NCI-H146 treated with DMSO at 0.1 percent for 48 hours (cell line): ENCODE measurements around the gene DOK4.
"Not testable (repeated sequence)": the region's sequence is repeated elsewhere in the genome, so short reads cannot be mapped to it uniquely, and the experiment has no call there.

Experiments used
- DNase-seq: peaks from one replicate; lab custom pipeline; 2025; ENCODE audit not compliant: unreplicated experiment; lab: John Stamatoyannopoulos, UW

DOK4 gene

DNA sequence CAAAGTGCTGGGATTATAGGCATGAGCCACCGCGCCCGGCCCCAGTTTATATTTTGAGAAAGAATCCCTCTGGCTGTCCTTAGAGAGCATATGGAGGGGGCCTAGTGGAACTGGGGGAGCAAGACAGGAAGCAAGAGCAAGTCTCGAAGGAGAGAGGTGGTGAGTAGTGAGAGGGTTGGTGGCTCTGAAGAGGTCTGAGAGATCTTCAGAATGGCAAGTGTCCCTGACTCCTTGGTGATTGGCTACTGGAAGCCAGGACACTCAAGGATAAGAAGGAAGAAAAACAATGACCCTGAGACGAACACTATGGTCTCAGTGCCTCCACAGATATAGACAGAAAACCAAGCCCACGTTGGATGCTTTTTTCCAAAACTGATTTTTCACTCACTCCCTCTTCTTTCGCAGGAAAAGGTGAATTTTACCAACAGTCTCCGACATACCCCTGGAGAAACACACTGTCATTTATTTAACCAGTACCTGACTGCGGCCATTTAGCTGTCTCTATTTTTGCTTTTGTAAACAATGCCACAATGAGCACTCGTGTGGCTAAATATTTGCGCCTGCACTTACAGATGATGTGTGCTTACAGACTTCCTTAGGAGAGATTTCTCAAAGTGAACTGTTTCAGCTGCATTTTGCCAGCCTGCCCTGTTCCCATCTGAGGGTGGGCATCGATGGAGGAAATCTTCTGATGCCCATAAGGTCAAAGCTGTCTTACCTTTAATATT lies 15.9 kb upstream of the DOK4 start:
- no peak for DNase-seq

DNA sequence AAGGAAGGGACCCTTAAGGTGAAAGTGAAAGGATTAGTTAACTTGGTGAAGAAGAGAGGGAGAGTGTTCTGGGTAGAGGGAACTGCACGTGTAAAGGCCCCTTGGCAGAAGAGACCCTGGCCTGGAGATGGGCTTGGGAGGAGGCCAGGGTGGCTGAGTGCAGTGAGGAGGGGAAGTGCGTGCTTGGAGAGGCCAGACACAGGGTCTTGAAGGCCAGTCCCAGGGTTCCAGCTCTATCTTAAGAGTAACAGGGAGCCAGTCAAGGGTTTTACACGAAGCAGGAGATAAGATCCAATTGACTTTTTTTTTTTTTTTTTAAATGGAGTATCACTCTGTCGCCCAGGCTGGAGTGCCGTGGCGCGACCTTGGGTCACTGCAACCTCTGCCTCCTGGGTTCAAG lies 15.2 kb upstream of the DOK4 start:
- DNase-seq: no peak

DNA sequence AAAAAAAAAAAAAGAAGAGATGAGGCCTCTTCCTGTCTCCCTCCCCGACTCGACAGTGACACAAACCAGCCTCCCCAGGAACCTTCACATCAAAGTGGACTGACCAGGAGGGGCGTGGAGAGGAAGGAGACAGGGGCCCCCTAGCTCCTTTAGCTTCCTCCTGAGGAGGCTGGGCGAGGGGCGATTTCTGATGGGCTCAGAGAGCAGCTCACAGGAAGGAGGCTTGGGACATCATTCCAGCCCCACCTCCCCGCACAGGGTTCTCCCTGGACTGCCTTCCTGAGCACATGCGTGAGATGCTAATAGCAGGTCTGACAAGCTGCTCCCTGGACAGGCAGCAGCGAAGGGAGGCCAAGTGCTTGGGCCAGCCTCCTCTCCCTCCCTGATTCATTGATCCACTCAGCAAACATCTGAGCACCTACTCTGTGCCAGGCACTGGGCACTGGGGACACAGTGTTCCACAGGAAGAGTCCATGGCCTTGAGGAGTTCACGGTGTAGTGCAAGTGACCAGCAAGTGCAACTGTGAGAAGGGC lies 14.4 kb upstream of the DOK4 start:
- DNase-seq: no peak

DNA sequence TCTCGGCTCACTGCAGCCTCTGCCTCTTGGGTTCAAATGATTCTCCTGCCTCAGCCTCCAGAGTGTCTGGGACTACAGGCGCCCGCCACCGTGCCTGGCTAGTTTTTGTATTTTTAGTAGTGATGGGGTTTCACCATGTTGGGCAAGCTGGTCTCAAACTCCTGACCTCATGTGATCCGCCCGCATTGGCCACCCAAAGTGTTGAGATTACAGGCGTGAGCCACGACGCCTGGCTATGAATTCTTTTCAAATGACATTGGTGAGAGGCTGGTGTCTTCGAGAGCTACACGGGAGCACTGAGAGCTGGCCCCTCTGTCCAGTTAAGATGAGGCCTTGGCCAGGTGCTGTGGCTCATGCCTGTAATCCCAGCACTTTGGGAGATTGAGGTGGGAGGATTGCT lies 13.6 kb upstream of the DOK4 start:
- not testable (repeated sequence) for DNase-seq

DNA sequence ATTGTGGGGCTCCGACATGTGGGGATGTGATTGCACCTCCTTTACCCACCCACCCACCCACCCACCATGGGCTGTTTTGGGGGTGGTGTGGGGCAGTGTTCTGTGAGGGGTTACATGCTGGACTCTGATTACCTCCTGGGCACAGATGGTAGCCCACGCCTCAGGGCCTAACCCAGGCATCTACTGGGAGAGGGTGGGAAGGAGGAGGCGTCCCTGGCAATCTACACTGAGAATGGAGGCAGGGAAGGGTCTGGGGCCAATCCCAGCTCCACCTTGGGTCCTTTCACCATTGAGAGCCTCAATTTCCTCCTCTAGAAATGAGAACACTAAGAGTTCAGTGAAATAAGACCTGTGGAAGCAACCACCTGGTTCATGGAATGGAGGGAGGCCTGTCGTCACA lies 11.7 kb upstream of the DOK4 start:
- no peak for DNase-seq

DNA sequence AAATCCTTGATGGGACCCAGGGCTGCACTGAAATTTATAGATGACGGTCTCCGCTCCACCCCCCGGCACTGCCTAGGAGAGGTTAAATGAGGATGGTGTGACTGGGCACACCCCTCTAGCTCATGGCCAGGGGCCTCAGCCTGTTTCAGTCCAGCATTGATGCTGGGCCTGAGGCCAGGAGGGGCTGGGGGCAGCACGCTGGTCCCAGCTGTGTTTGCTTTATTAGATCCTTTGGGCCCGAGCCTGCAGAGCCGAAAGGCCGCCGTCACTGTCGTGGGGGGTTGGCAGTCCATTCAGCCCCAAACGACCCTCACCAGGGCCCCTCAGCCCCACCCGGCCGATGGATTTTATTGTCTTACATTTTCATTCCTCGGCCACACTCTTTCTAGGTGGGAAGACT lies 10.8 kb upstream of the DOK4 start:
- no peak for DNase-seq

DNA sequence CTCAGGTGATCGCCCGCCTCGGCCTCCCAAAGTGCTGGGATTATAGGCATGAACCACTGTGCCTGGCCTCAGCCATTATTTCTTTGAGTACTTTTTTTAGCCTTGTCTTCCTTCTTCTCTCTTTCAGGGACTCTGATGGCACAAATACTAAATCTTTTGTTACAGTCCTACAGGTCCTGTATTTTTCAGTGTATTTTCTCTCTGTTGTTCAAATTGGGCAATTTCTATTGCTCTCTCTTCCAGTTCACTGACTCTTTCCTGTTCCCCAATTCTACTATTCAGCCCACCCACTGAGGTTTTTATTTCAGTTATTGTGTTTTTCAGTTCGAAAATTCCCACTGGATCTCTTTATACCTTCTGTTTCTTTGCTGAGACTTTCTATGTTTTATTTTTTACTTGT lies 7.5 kb upstream of the DOK4 start:
- no peak for DNase-seq

DNA sequence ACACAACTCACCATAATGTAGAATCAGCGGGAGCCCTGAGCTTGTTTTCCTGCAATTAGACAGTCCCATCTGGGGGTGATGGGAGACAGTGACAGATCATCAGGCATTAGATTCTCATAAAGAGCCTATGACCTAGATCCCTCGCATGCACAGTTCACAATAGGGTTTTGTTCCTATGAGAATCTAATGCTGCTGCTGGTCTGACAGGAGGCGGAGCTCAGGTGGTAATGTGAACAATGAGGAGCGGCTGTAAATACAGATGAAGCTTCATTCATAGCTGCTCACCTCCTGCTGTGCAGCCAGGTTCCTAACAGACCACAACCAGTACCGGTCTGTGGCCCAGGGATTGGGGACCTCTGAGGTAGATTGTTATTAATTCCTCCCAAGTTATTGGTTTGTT lies 2.9 kb upstream of the DOK4 start:
- DNase-seq: no peak

DNA sequence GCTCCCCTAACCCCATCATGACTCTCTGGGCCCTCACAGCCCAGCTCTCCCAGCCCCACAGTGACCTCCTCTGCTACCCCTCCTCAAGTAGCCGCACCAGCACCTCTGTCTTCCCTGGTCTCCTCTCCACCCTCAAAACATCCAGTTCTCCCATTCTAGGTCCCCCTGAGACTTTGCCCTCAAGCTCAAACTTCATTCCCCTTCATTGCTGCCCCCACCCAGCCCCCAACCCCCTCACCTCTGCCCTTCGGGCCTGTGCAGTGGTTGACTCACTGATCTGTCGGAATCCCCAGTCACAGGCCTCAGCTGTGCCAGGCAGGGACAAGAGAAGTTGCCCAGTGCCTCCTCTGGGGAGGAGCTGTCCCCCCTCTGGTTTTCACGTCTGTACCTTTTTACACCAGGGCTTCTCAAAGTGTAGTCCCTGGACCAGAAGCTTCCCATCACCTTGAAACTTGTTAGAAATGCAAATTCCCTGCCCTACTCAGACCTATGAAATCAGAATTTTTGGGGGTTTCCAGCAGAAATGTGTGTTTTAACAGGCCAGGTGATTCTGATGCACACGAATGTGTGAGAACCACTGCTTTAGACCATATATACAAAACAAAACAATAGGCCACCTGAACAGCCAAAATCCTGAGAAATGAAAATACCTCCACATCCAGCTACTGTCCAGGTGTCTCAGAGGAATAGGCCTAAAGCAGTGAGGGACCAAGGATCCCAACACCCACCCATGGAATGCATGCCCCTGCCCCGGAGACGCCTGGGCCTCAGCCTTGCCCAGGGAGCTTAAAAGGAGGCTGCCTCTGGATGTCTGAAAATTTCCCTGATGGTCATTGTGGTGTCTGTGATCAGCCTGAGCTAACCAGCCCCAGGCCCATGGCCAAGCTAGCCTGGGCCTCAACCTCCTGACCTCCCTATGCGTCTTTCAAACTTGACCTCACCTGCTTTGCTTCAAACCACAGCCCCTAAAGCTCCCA lies 853 bp upstream of the DOK4 start:
- no peak for DNase-seq

DNA sequence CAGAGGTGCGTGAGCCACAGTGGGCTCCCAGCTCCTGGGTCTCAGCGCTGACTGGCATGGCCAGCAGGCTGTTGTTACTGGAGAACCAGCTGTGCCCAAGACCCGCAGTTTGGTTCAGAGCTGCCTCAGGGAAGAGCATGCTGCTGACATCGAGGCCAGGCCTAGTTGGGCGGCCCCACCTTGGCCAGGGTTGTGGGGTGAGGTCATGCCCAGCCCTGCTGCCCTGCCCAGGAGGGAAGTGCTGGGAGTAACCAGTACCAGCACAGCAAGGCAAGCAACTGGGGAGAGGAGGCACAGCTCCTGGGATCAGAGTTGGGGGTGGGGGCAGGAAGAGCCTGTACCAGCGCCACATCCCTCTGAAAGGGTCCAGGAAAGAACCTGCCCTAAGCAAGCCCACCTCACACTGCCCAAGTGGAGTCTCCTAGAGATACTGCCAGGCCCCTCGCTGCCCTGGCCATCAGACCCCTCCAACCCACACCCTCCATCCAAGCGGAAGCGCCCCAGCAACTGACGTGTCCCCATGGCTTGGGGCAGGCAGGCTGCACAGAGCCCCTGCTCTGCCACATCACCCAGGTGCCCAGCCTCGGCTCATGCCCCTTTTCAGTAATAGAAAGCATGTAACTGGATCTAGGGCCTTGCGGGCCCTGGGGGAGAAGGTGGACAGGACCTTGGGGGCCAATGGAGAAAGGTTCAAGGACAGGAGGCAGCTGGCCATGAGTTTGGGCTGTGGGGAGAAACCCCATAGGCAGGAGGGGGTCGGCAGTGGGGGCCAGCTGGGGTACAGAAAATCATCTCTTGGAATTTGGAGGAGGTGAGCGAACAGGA lies 990 bp downstream of the DOK4 start:
- no peak for DNase-seq

DNA sequence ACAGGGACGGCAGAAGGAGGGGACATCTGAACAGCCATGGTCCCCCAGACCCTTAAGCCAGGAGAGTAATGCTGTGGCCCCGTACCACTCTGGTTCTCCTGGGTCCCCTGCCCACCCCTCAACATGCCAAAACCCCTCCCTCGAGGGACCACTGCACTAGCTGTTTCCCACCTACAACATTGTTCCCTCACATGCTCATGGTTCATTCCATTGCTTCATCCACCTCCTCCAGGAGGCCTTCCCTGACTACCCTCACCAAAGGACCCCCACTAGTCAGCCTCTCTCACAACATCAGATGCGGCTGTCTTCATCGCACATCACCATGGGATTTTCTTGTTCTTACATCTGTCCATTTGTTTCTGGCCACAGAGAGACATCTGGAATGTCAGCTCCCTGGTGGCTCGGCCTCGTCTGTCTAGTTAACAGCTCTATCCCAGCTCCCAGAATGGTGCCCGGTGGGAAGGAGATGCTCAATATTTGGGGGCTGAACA lies 1.7 kb downstream of the DOK4 start:
- DNase-seq: no peak

DNA sequence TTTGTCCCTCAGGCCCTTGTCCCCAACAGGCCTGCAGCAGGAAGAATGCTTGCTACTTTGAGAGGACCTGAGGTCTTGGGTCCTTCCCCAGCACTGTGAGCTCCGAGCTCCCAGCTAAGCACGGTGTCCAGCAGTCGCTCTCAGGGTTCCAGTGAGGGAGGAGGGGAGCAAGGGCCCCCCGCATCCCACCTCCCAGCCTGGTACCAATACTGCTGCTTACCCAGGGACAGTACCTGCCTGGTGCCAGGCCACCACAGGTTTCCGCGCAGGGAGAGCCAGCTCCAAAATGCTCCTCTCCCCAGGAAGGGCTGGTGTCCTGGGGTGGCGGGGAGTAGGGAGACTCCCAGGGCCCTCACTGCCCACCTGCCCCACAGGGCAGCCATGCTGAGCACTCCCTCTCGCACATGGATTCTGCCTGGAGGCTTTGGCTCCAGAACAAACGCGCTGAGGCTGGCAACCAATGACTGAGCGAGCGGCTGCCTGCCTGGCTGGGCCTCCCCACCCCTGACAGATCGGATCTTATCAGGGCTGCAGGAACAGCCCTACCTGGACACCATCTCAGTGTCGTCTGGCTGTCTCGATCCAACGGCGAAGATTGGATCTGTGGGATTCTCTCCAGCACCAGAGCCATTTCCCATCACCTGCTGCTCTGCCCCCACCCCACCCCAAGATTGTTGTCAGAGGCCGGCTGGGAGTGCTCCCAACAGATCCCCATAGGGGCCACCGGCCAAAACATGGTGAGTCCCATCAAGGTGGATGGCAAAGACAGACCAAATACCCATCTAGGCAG lies 2.4 kb downstream of the DOK4 start:
- DNase-seq: no peak

DNA sequence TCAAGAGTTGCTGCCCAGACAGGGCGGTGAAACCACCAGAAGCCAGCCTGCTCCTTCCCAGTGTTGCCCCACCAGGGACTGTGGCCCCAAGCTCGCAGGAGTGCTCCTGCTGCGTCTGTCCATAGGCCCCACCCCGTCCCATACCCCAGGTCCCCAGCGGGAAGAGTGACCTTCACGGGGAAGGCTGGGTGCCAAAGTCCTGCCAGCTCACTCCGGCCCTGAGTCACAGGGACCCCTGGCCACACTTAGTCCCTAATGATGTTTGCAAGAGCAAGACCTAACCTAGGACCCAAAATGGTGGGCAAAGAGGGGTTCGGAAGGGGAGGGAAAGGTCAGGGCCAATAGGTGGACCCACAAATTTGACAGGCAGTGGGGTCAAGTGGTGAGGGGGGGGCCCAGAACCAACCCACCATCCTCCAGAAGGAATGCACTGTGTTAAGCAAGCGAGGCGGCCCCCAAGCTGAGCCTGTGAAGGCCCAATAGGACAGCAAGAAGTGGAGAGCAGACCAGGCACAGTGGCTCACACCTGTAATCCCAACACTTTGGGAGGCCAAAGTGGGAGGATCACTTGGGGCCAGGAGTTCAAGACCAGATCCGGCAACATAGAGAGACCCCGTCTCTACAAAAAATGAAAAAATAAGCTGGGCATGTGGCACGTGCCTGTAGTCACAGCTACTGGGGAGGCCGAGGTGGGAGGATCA lies 3.3 kb downstream of the DOK4 start:
- DNase-seq: no peak

DNA sequence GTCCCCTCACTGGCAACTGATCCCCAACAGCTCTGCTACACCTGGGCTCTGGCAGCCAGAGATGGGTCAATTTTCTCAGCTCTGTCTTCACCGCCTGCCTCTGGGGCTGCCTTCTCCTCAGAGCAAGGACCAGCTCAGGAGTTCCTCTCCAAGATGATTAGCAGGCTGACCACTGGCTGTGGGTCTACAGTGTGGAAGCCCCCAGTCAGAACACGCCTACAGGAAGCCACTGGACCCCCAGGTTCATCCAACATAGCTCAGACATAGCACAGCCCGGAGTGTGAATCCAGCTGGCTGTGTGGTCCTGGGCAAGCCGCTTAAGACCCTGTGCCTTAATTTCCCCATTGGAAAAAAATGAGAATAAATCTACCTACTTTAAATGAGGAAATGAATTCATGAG lies 4.9 kb downstream of the DOK4 start:
- DNase-seq: no peak

DNA sequence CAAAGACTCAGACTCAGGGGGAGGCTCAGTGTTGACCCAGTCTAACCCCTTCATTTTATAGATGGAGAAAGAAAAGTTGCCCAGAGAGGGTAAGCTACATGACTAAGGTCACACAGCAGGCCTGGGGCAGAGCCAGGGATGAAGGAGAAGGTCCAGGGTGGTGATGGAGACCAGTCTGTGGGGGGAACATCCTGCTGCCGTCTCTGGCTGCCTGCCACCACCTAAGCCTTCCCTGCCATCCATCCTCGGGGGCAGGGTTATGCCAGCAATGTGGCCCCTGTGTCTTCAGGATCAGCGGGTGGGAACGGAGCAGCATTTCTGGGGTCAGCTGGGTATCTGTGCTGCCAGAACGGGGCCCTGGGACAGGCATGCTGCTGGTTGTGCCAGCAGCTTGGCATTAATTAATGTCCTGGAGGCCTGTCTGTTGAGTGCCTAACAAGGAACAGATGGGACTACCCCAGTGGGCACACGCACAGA lies 5.5 kb downstream of the DOK4 start:
- DNase-seq: no peak

DNA sequence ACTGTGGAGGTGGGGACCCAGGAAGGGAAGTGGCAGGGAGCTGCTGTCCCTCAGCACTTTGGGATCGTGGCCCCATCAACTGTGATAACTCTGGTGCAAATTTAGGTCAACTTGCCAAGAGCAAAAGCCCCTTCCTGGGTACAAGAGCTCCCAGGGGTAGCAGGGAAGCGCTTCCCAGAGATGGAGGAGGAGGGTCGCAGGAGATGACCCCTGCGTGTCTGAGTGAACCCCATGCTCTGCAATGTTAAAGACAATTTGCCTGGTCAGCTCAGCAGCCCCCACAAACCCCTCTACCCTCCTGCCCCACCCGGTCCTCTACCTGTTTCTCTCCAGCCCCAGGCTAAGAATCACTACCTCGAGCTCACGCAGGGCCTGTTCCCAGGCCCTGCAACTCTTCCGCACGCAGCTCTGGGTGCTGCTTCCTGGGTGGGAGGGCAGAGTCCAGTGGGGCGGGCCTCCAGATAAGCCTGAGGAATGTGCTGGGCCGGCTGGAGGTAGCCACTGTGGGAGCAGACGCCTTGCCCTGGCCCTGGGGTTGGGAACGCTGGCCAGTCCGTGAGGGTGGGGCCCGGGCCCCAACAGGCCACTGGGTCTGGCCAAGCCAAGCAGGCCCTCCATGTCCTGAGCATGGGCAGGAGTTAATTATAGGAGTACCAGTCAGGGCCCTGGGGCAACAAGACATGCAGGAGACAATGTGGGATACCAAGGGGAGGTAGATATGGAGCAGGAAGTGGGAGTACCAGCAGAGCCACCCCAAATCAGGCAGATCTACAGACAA lies 6.1 kb downstream of the DOK4 start:
- no peak for DNase-seq

DNA sequence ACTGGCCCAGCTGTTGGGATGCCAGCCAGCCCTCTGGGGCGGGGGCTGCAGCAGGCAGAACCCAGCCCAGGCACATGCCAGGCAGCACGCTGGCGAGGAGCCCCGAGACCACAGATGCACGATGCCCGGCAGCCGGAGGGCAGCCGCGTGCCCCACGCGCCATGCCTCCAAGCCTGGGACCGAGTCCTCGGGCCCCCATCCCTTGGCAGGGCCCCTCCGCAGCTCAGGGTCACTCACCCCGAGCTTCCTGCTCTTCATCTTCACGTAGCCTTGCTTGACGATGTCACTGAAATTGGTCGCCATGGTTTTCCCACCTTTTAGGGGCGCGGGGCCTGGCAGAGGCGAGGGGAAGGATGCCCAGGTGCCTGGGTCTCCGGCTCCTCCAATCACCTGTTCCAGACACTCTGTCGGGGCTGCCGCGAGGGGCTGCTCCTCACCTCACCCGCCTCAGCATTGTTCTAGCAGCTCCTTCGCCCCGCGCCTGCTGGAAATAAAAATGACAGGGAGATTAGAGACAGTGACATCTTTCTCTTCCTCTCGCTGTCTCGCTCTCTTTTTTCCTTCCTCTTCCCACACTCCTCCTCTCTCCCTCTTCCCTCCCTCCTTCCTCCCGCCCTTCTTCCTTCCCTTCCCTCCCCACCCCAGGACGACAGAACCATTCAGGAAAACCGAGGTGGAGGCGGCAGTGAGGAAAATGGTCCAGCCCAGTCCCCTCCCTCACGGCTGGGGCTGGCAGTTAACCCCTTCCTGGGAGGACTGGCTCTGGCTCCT lies 6.9 kb downstream of the DOK4 start:
- peak; percentile 24 for DNase-seq
